B cell (primary cell): Measurements from ENCODE around the gene ALPK3. TPM values are rescaled to one million over a fixed set of nuclear protein-coding genes. Genes with fewer than 3 reads are reported as not detected.

Experiments
- ATAC-seq: fragments of 200-7000 bp; cut with Tn5 transposase; one replicate; pipeline ENCODE4 v1.10.0; 2021; ENCODE audit warnings: low read depth, mild to moderate bottlenecking, moderate number of reproducible peaks, moderate library complexity
- CTCF ChIA-PET: fragments of 350-600 bp; sonication (Branson Sonifier 250); formaldehyde crosslinking; loops from one replicate; lab custom pipeline; 2021; ENCODE audit warnings: antibody characterized with exemption, inconsistent platforms; lab: Charles Lee
- POLR2A ChIA-PET: fragments of 350-600 bp; sonication (Branson Sonifier 250); formaldehyde crosslinking; loops from one replicate; lab custom pipeline; 2021; ENCODE audit warnings: antibody characterized with exemption; lab: Charles Lee
- DNase-seq: peaks from one replicate; pipeline ENCODE4 v3.0.0; 2013
- H2AFZ ChIP-seq: 2 replicates; pipeline ENCODE4 v1.6.1; 2012; ENCODE audit warnings: mild to moderate bottlenecking, low read depth, low read length; ENCODE audit not compliant: insufficient read depth, poor library complexity, severe bottlenecking
- H3K27ac ChIP-seq, 2 donors: 1 replicate in 1 of 2; 2 replicates in 1 of 2; pipeline ENCODE4 v1.5.1; 2012 to 2013; ENCODE audit warnings: low read length in 2 of 2, mild to moderate bottlenecking in 2 of 2, moderate library complexity in 1 of 2
- H3K27me3 ChIP-seq, 4 experiments: fragments of 200-600 bp in 1 of 4; sonication (generic) in 1 of 4; replicated peaks in 1 of 4; 1 replicate in 2 of 4; 2 replicates in 2 of 4; pipeline versions ENCODE4 v1.6.1 to v1.7.0; 2013 to 2016; ENCODE audit warnings: low read length in 3 of 4, mild to moderate bottlenecking in 2 of 4, mixed read lengths in 1 of 4, moderate library complexity in 1 of 4; ENCODE audit not compliant: insufficient read depth in 4 of 4, control insufficient read depth in 3 of 4; ENCODE audit errors: control extremely low read depth in 1 of 4
- H3K36me3 ChIP-seq, 2 experiments: replicated peaks in 1 of 2; 1 replicate in 1 of 2; 2 replicates in 1 of 2; pipeline versions ENCODE4 v1.6.1 to v1.7.1; 2013; ENCODE audit warnings: low read length in 1 of 2; ENCODE audit not compliant: insufficient read depth in 2 of 2, control insufficient read depth in 1 of 2; ENCODE audit errors: control extremely low read depth in 1 of 2, extremely low read depth in 1 of 2
- H3K4me1 ChIP-seq, 2 donors: fragments of 200-600 bp in 1 of 2; sonication (generic) in 1 of 2; 1 replicate in 1 of 2; 2 replicates in 1 of 2; pipeline versions ENCODE4 v1.5.1 to v1.6.1; 2013 to 2017; ENCODE audit warnings: low read length in 2 of 2; ENCODE audit not compliant: control insufficient read depth in 2 of 2, insufficient read depth in 2 of 2
- H3K4me2 ChIP-seq: replicated peaks from 2 replicates; pipeline ENCODE3; 2012; ENCODE audit warnings: mild to moderate bottlenecking, low read depth, low read length; ENCODE audit not compliant: poor library complexity, severe bottlenecking
- H3K4me3 ChIP-seq, 5 experiments: fragments of 200-600 bp in 1 of 5; sonication (generic) in 1 of 5; 1 replicate in 3 of 5; 2 replicates in 2 of 5; pipeline versions ENCODE4 v1.5.1 to v1.7.0; 2011 to 2016; ENCODE audit warnings: low read length in 4 of 5, mild to moderate bottlenecking in 4 of 5, low read depth in 2 of 5, control low read depth in 1 of 5, moderate library complexity in 1 of 5; ENCODE audit not compliant: insufficient read depth in 1 of 5; ENCODE audit errors: control extremely low read depth in 1 of 5, extremely low read depth in 1 of 5
- H3K79me2 ChIP-seq: fragments of 200-600 bp; sonication (generic); one replicate; pipeline ENCODE4 v1.6.0; 2016; ENCODE audit warnings: low read length; ENCODE audit not compliant: control insufficient read depth, insufficient read depth
- H3K9ac ChIP-seq: fragments of 200-600 bp; sonication (generic); 2 replicates; pipeline ENCODE4 v1.6.1; 2017; ENCODE audit warnings: mild to moderate bottlenecking, low read length, moderate library complexity
- H3K9me3 ChIP-seq, 3 donors: one replicate each; pipeline versions ENCODE4 v1.6.1 to v1.7.1; 2013; ENCODE audit warnings: low read length in 2 of 3; ENCODE audit not compliant: control insufficient read depth in 2 of 3, insufficient read depth in 1 of 3; ENCODE audit errors: control extremely low read depth in 1 of 3
- H4K20me1 ChIP-seq: 2 replicates; pipeline ENCODE4 v1.6.0; 2012; ENCODE audit warnings: mild to moderate bottlenecking, low read length; ENCODE audit not compliant: insufficient read depth, control insufficient read depth, poor library complexity, severe bottlenecking
- H3K27ac Mint-ChIP-seq: one replicate; pipeline ENCODE4 v1.8.0; 2021; ENCODE audit warnings: mixed read lengths
- H3K27me3 Mint-ChIP-seq: one replicate; pipeline ENCODE4 v1.8.0; 2021; ENCODE audit warnings: mixed read lengths
- H3K4me1 Mint-ChIP-seq: one replicate; pipeline ENCODE4 v1.8.0; 2021; ENCODE audit warnings: mixed read lengths
- H3K4me3 Mint-ChIP-seq: one replicate; pipeline ENCODE4 v1.8.0; 2021; ENCODE audit warnings: mixed read lengths
- H3K9me3 Mint-ChIP-seq: one replicate; pipeline ENCODE4 v1.8.0; 2022; ENCODE audit warnings: mixed read lengths; ENCODE audit not compliant: insufficient read depth
- EZH2 ChIP-seq: IDR thresholded peaks from 2 replicates; pipeline ENCODE4 v1.6.1; 2012; ENCODE audit warnings: borderline replicate concordance, low read depth, mild to moderate bottlenecking, moderate library complexity, low read length; ENCODE audit not compliant: insufficient read depth, poor library complexity, severe bottlenecking
- WGBS: methylation state at CpG from one replicate; pipeline ENCODE4 v1.1.5; 2013; ENCODE audit warnings: missing lambda C conversion rate; ENCODE audit not compliant: insufficient coverage; 5-methylcytosine and 5-hydroxymethylcytosine counted together
- intact Hi-C: fragments of 100-400 bp; cut with micrococcal nuclease; formaldehyde crosslinking; loops from one replicate; pipeline ENCODE4 v1.10.0; 2022
- polyA plus RNA-seq: library from polyadenylated mRNA; depleted of rRNA; stranded (reverse); fragments of >200 nt; gene quantifications from 2 replicates; pipeline ENCODE4 v1.2.3, GENCODE V29; 2012
- total RNA-seq, 2 donors: library from RNA; stranded (reverse); fragments of 120-200 nt in 1 of 2; gene quantifications; 1 replicate in 1 of 2; 2 replicates in 1 of 2; pipeline versions ENCODE4 v1.2.3 to v1.2.4, GENCODE V29; 2013 to 2022
- TF ChIP-seq, protein P1 (sequence below): fragments of 200-600 bp; IDR thresholded peaks from one replicate; pipeline ENCODE4 v1.8.0; 2022; ENCODE audit warnings: antibody characterized with exemption, mild to moderate bottlenecking

Gene ALPK3
- total and polyA plus RNA-seq, 2 donors (not counting 1 experiment from before 2014, with no cell fraction given): 0.07 to 0.15 TPM

- Mint-ChIP-seq H3K4me3 (no peak overlapping the region), H3K27ac (no peak overlapping the region), H3K27me3 (peaks cover 10% of the 10 kb centered on the region), H3K9me3 (no peaks in the 10 kb centered on the region), H3K4me1 (no peaks in the 10 kb centered on the region)
- no peak overlapping the region for H2AFZ ChIP-seq
- ATAC-seq (no peak), DNase-seq (no peak)
- peaks cover 0 to 9% (median 0%) of the 10 kb centered on the region in 3 donors for H3K9me3 ChIP-seq
- CTCF ChIA-PET: interaction anchor here (0.7 kb wide), 2 partner anchors 198 to 1307 kb away, joined by 3 to 4 read pairs; no protein-coding TSS in a partner anchor
- H3K4me2 ChIP-seq: no peak overlapping the region
- H3K79me2 ChIP-seq: no peaks in the 10 kb centered on the region
- H3K4me1 ChIP-seq: no peaks in the 10 kb centered on the region
- 72% methylated on average over 6 of the region's 6 CpGs for WGBS
- POLR2A ChIA-PET: no interaction called here
- H3K36me3 ChIP-seq: no peaks in the 10 kb centered on the region
- H3K27ac ChIP-seq: no peak overlapping the region
- no peak for TF ChIP-seq EZH2
- TF ChIP-seq, protein P1, sequence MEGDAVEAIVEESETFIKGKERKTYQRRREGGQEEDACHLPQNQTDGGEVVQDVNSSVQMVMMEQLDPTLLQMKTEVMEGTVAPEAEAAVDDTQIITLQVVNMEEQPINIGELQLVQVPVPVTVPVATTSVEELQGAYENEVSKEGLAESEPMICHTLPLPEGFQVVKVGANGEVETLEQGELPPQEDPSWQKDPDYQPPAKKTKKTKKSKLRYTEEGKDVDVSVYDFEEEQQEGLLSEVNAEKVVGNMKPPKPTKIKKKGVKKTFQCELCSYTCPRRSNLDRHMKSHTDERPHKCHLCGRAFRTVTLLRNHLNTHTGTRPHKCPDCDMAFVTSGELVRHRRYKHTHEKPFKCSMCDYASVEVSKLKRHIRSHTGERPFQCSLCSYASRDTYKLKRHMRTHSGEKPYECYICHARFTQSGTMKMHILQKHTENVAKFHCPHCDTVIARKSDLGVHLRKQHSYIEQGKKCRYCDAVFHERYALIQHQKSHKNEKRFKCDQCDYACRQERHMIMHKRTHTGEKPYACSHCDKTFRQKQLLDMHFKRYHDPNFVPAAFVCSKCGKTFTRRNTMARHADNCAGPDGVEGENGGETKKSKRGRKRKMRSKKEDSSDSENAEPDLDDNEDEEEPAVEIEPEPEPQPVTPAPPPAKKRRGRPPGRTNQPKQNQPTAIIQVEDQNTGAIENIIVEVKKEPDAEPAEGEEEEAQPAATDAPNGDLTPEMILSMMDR: no peak
- intact Hi-C loops: no loop called here
- H3K9ac ChIP-seq: no peak overlapping the region
- H3K27me3 ChIP-seq: peaks cover 0 to 4% (median 0%) of the 10 kb centered on the region in 4 experiments
- no peaks in the 10 kb centered on the region for H4K20me1 ChIP-seq
- H3K4me3 ChIP-seq: no peak overlapping the region
These were observed 94.9 kb downstream of the ALPK3 start for GRCh38 chr15:84911879-84912660.

GRCh38 chr15:84913360-84913723 is 96.2 kb downstream of the ALPK3 start:
- Histone ChIP-seq H3K4me3 (no peak overlapping the region), H3K27me3 (peaks cover 0 to 4% (median 0%) of the 10 kb centered on the region in 4 experiments), H3K79me2 (no peaks in the 10 kb centered on the region), H3K4me1 (no peaks in the 10 kb centered on the region), H3K36me3 (no peaks in the 10 kb centered on the region), H3K9ac (no peak overlapping the region), H3K27ac (no peak overlapping the region), H3K4me2 (no peak overlapping the region), H4K20me1 (no peaks in the 10 kb centered on the region), H2AFZ (no peak overlapping the region), H3K9me3 (peaks cover 0 to 9% (median 0%) of the 10 kb centered on the region in 3 donors)
- POLR2A ChIA-PET: interaction anchor here (0.6 kb wide), 1 partner anchor 68 kb away, joined by 3 read pairs; the partner anchor contains the start of gene PDE8A
- Mint-ChIP-seq H3K9me3 (no peaks in the 10 kb centered on the region), H3K27ac (no peak overlapping the region), H3K4me1 (no peaks in the 10 kb centered on the region), H3K27me3 (peaks cover 10% of the 10 kb centered on the region), H3K4me3 (no peak overlapping the region)
- 82% methylated on average over 1 of the region's 2 CpGs for WGBS
- TF ChIP-seq EZH2: no peak
- TF ChIP-seq, protein P1: no peak
- ATAC-seq (no peak), DNase-seq (no peak)
- CTCF ChIA-PET: no interaction called here
- intact Hi-C loops: no loop called here
